ENCODE results near the gene SLC22A23.

SLC22A23 gene

GRCh38 chr6:3291346-3291745, 165.5 kb downstream of the SLC22A23 start:
- DNase-seq = peak; percentile 2 to 3
- no peak overlapping the region for H3K4me3 ChIP-seq
- peaks cover 0 to 22% (median 0%) of the 10 kb centered on the region in 3 donors for H3K36me3 ChIP-seq
- no peak for TF ChIP-seq CTCF (IDR thresholded peaks at IDR 0.05)
- H3K4me1 ChIP-seq = no peaks in the 10 kb centered on the region
- peaks cover 0 to 8% of the 10 kb centered on the region in 2 donors for H3K27me3 ChIP-seq
- intact Hi-C loops (cut with DNase I; ENCODE audit: low total_unique reads) = no loop called here
- no peaks in the 10 kb centered on the region for H3K9me3 ChIP-seq
- H3K27ac ChIP-seq = no peak overlapping the region

DNA sequence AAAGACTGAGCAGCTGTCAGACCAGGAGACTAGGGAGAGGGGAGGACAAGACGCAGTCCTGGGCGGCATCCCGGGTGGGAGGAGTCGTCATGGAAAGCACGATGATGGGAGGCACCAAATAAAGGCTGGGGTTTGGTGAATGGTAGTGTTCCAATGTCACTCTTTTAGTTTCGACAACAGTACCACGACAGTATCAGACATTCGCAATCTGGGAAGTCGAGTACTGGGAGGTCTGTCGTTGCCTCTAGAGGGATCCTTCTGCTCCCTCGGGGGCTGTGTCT, 166.0 kb downstream of the SLC22A23 start:
- no peak overlapping the region for H3K4me3 ChIP-seq
- no peak for TF ChIP-seq CTCF (IDR thresholded peaks at IDR 0.05)
- H3K4me1 ChIP-seq = no peaks in the 10 kb centered on the region
- intact Hi-C loops (cut with DNase I; ENCODE audit: low total_unique reads) = no loop called here
- no peak overlapping the region for H3K27ac ChIP-seq
- H3K9me3 ChIP-seq = no peaks in the 10 kb centered on the region
- H3K27me3 ChIP-seq = peaks cover 0 to 7% of the 10 kb centered on the region in 2 donors
- DNase-seq = peak in 1 of 2 donors; percentile 29
- H3K36me3 ChIP-seq = peaks cover 0 to 26% (median 0%) of the 10 kb centered on the region in 3 donors

GRCh38 chr6:3290149-3290930, 166.5 kb downstream of the SLC22A23 start:
- peaks cover 0 to 6% of the 10 kb centered on the region in 2 donors for H3K27me3 ChIP-seq
- intact Hi-C loops (cut with DNase I; ENCODE audit: low total_unique reads) = no loop called here
- no peak overlapping the region for H3K27ac ChIP-seq

DNA sequence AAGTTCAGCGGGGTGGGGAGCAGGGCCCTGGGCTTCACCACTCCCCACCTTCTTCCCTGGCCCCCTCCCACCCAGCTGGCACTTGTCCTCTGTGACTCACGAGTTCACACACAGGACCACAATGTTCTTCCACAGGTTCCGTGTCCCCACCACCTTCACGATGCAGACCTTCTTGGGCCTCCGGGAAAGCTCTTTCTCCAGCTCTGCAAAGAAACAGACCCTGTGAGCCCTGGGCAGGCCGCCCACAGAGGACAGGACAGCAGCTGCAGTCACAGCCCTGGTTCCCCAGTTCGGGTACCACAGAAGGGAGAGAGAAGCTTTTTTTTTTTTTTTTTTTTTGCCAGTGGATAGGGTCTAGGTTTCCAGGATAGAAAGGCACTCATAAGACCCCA, 167.2 kb downstream of the SLC22A23 start:
- H3K4me1 ChIP-seq = no peaks in the 10 kb centered on the region
- no peak overlapping the region for H3K4me3 ChIP-seq
- H3K27ac ChIP-seq = no peak overlapping the region
- no peaks in the 10 kb centered on the region for H3K9me3 ChIP-seq
- peak in 1 of 2 donors; percentile 49 for DNase-seq
- peaks cover 0 to 32% (median 0%) of the 10 kb centered on the region in 3 donors for H3K36me3 ChIP-seq
- H3K27me3 ChIP-seq = no peaks in the 10 kb centered on the region
- no peak for TF ChIP-seq CTCF (IDR thresholded peaks at IDR 0.05)
- intact Hi-C loops (cut with DNase I; ENCODE audit: low total_unique reads) = loop anchor here (10.0 kb wide), 2 partner anchors 165 to 695 kb away; partner anchors contain the start of gene SLC22A23

More at GRCh38 chr6:3290149-3290930, 166.5 kb downstream of the SLC22A23 start:
- DNase-seq = peak in 1 of 2 donors; percentile 40
- H3K36me3 ChIP-seq = peaks cover 0 to 27% (median 0%) of the 10 kb centered on the region in 3 donors
- H3K9me3 ChIP-seq = no peaks in the 10 kb centered on the region
- TF ChIP-seq CTCF (IDR thresholded peaks at IDR 0.05) = no peak
- no peaks in the 10 kb centered on the region for H3K4me1 ChIP-seq
- no peak overlapping the region for H3K4me3 ChIP-seq

- Histone ChIP-seq H3K4me3 (no peak overlapping the region), H3K4me1 (no peaks in the 10 kb centered on the region), H3K36me3 (peaks cover 0 to 38% (median 0%) of the 10 kb centered on the region in 3 donors), H3K27me3 (no peaks in the 10 kb centered on the region), H3K9me3 (no peaks in the 10 kb centered on the region), H3K27ac (no peak overlapping the region)
- no peak for TF ChIP-seq CTCF (IDR thresholded peaks at IDR 0.05)
- peak; percentile 11 to 53 for DNase-seq
- intact Hi-C loops (cut with DNase I; ENCODE audit: low total_unique reads) = loop anchor here (10.0 kb wide), 2 partner anchors 166 to 696 kb away; partner anchors contain the start of gene SLC22A23
Measured at GRCh38 chr6:3288711-3289663, 167.9 kb downstream of the SLC22A23 start.

Data from tibial artery (tissue), 4 donors.